GM11168 (cell line): ENCODE data around the gene ASTN1.
"Not testable (repeated sequence)": the region's sequence is repeated elsewhere in the genome, so short reads cannot be mapped to it uniquely, and the experiment has no call there.

ENCODE experiments used
- in situ Hi-C: fragments of 300-500 bp; cut with MboI; formaldehyde crosslinking; loops from one replicate; pipeline ENCODE4 v1.12.0; 2022; ENCODE audit warnings: low sequenced_read_pairs; ENCODE audit not compliant: unreplicated experiment

Gene ASTN1

GRCh38 chr1:177122461-177123251, 41.9 kb downstream of the ASTN1 start:
- in situ Hi-C loops = no loop called here

GRCh38 chr1:177119311-177119710, 45.2 kb downstream of the ASTN1 start:
- in situ Hi-C loops = no loop called here

- in situ Hi-C loops = no loop called here
Observed at GRCh38 chr1:177118901-177119300, 45.6 kb downstream of the ASTN1 start.

GRCh38 chr1:177116941-177117340, 47.6 kb downstream of the ASTN1 start:
- in situ Hi-C loops = no loop called here

- in situ Hi-C loops = no loop called here
Observed at GRCh38 chr1:177106614-177107365, 57.7 kb downstream of the ASTN1 start.

- in situ Hi-C loops = no loop called here
Observed at GRCh38 chr1:177106196-177106595, 58.3 kb downstream of the ASTN1 start.

- in situ Hi-C loops = no loop called here
Observed at GRCh38 chr1:177103005-177103852, 61.3 kb downstream of the ASTN1 start.

GRCh38 chr1:177092001-177092400, 72.5 kb downstream of the ASTN1 start:
- in situ Hi-C loops = no loop called here

- in situ Hi-C loops = no loop called here
Observed at GRCh38 chr1:177091040-177091439, 73.5 kb downstream of the ASTN1 start.

- in situ Hi-C loops = no loop called here
Observed at GRCh38 chr1:177088966-177089365, 75.5 kb downstream of the ASTN1 start.

- in situ Hi-C loops = no loop called here
Observed at GRCh38 chr1:177082855-177083693, 81.4 kb downstream of the ASTN1 start.

GRCh38 chr1:177080564-177080963, 83.9 kb downstream of the ASTN1 start:
- in situ Hi-C loops = no loop called here

- in situ Hi-C loops = no loop called here
Observed at GRCh38 chr1:177077734-177078499, 86.6 kb downstream of the ASTN1 start.

- in situ Hi-C loops = no loop called here
Observed at GRCh38 chr1:177077006-177077405, 87.5 kb downstream of the ASTN1 start.

- in situ Hi-C loops = not testable (repeated sequence)
Observed at GRCh38 chr1:177074811-177075210, 89.7 kb downstream of the ASTN1 start.

- in situ Hi-C loops = no loop called here
Observed at GRCh38 chr1:177069490-177069889, 95.0 kb downstream of the ASTN1 start.

- in situ Hi-C loops = no loop called here
Observed at GRCh38 chr1:177067752-177068410, 96.6 kb downstream of the ASTN1 start.

- in situ Hi-C loops = no loop called here
Observed at GRCh38 chr1:177065430-177065829, 99.1 kb downstream of the ASTN1 start.

GRCh38 chr1:177063648-177064047, 100.9 kb downstream of the ASTN1 start:
- in situ Hi-C loops = no loop called here
